GM23338 (cell line): ENCODE measurements around the gene TSC22D2. TPM values are rescaled to one million over a fixed set of nuclear protein-coding genes. Genes with fewer than 3 reads are reported as not detected.
A peak's percentile ranks its signal among the peaks of the same experiment; 100 is the strongest.

ENCODE experiments used
- ATAC-seq: fragments of 200-7000 bp; cut with Tn5 transposase; 3 replicates; pipeline ENCODE4 v1.9.1; 2020
- DNase-seq: peaks from one replicate; pipeline ENCODE4 v3.0.0-alpha.2; 2015; ENCODE audit warnings: low spot score
- H2AFZ ChIP-seq: fragments of 200-600 bp; sonication (generic); 2 replicates; pipeline ENCODE4 v1.8.0; 2016; ENCODE audit warnings: antibody characterized with exemption, mild to moderate bottlenecking, moderate library complexity
- H3F3A ChIP-seq: fragments of 200-600 bp; sonication (generic); replicated peaks from 2 replicates; pipeline ENCODE4 v1.8.0; 2017; ENCODE audit warnings: antibody characterized with exemption, mixed run types, low read depth
- H3K27ac ChIP-seq: fragments of 200-600 bp; sonication (generic); 2 replicates; pipeline ENCODE4 v1.6.1; 2016; ENCODE audit warnings: low read depth
- H3K27me3 ChIP-seq: fragments of 200-600 bp; sonication (generic); 2 replicates; pipeline ENCODE4 v1.8.0; 2016; ENCODE audit warnings: mild to moderate bottlenecking, mixed run types, moderate library complexity; ENCODE audit not compliant: insufficient read depth
- H3K36me3 ChIP-seq: fragments of 200-600 bp; sonication (generic); 2 replicates; pipeline ENCODE4 v1.8.0; 2016; ENCODE audit warnings: mild to moderate bottlenecking; ENCODE audit not compliant: insufficient read depth
- H3K4me1 ChIP-seq: fragments of 200-600 bp; sonication (generic); 2 replicates; pipeline ENCODE4 v1.8.0; 2016; ENCODE audit warnings: mild to moderate bottlenecking, moderate library complexity; ENCODE audit not compliant: insufficient read depth
- H3K4me2 ChIP-seq: fragments of 200-600 bp; sonication (generic); 2 replicates; pipeline ENCODE4 v1.7.1; 2017; ENCODE audit warnings: mixed run types
- H3K4me3 ChIP-seq: fragments of 200-600 bp; sonication (generic); 2 replicates; pipeline ENCODE4 v1.6.1; 2016; ENCODE audit warnings: mixed run types
- H3K79me2 ChIP-seq: fragments of 200-600 bp; sonication (generic); replicated peaks from 2 replicates; pipeline ENCODE4 v1.8.0; 2017; ENCODE audit warnings: mild to moderate bottlenecking; ENCODE audit not compliant: insufficient read depth
- H3K9me2 ChIP-seq: fragments of 200-600 bp; sonication (generic); 2 replicates; pipeline ENCODE4 v1.8.0; 2017; ENCODE audit not compliant: insufficient read depth
- H4K20me1 ChIP-seq: fragments of 200-600 bp; sonication (generic); replicated peaks from 2 replicates; pipeline ENCODE4 v1.8.0; 2017; ENCODE audit warnings: mild to moderate bottlenecking; ENCODE audit not compliant: insufficient read depth
- H3K27ac Mint-ChIP-seq: 2 replicates; pipeline ENCODE4 v1.8.0; 2020; ENCODE audit warnings: inconsistent platforms, mild to moderate bottlenecking, moderate library complexity, mixed read lengths
- H3K27me3 Mint-ChIP-seq: 3 replicates; pipeline ENCODE4 v1.8.0; 2022; ENCODE audit warnings: low read depth, mild to moderate bottlenecking, moderate library complexity, mixed read lengths, inconsistent platforms; ENCODE audit not compliant: insufficient read depth, poor library complexity
- H3K36me3 Mint-ChIP-seq: 3 replicates; pipeline ENCODE4 v1.8.0; 2021; ENCODE audit warnings: low read depth, mild to moderate bottlenecking, inconsistent platforms, moderate library complexity, mixed read lengths
- H3K4me1 Mint-ChIP-seq: 3 replicates; pipeline ENCODE4 v1.8.0; 2020; ENCODE audit warnings: mild to moderate bottlenecking, inconsistent platforms, mixed read lengths
- H3K4me3 Mint-ChIP-seq: 3 replicates; pipeline ENCODE4 v1.8.0; 2021; ENCODE audit warnings: moderate library complexity, mild to moderate bottlenecking, inconsistent platforms, mixed read lengths
- H3K9me3 Mint-ChIP-seq: 3 replicates; pipeline ENCODE4 v1.8.0; 2020; ENCODE audit warnings: moderate library complexity, mild to moderate bottlenecking, inconsistent platforms, mixed read lengths
- CREB1 ChIP-seq: fragments of 250-450 bp; sonication (Bioruptor Pico); IDR thresholded peaks from 2 replicates; pipeline ENCODE4 v1.5.0; 2020; ENCODE audit warnings: low read depth, mild to moderate bottlenecking, moderate library complexity
- CTCF ChIP-seq, 2 experiments: fragments of 200-600 bp in 1 of 2; sonication (generic) in 1 of 2; conservative IDR thresholded peaks; 2 replicates each; pipeline versions ENCODE4 v1.5.1 to v1.6.1; 2016 to 2017; ENCODE audit warnings: antibody characterized with exemption in 2 of 2, low read depth in 2 of 2, mild to moderate bottlenecking in 2 of 2, moderate library complexity in 1 of 2
- EZH2 ChIP-seq: fragments of 200-600 bp; sonication (generic); IDR thresholded peaks from one replicate; pipeline ENCODE4 v1.8.0; 2017; ENCODE audit warnings: antibody characterized with exemption, mild to moderate bottlenecking, low read depth; ENCODE audit not compliant: unreplicated experiment
- EZH2phosphoT487 ChIP-seq: fragments of 200-600 bp; sonication (generic); IDR thresholded peaks from one replicate; pipeline ENCODE4 v1.8.1; 2018; ENCODE audit warnings: antibody characterized with exemption; ENCODE audit not compliant: unreplicated experiment
- JUNB ChIP-seq: IDR thresholded peaks from one replicate; pipeline ENCODE4 v1.6.1; 2016; ENCODE audit warnings: antibody characterized with exemption; ENCODE audit not compliant: unreplicated experiment
- NANOG ChIP-seq: IDR thresholded peaks from 2 replicates; pipeline ENCODE4 v1.6.1; 2016; ENCODE audit warnings: antibody characterized with exemption, borderline replicate concordance
- POLR2AphosphoS5 ChIP-seq: IDR thresholded peaks from 2 replicates; pipeline ENCODE4 v1.6.1; 2016; ENCODE audit warnings: antibody characterized with exemption, low read depth
- REST ChIP-seq: IDR thresholded peaks from one replicate; pipeline ENCODE4 v1.6.1; 2018; ENCODE audit warnings: antibody characterized with exemption; ENCODE audit not compliant: unreplicated experiment
- STAT1 ChIP-seq: IDR thresholded peaks from one replicate; pipeline ENCODE4 v1.6.1; 2016; ENCODE audit warnings: antibody characterized with exemption; ENCODE audit not compliant: unreplicated experiment
- ZNF114 ChIP-seq: fragments of 250-450 bp; sonication (Bioruptor Pico); IDR thresholded peaks from 2 replicates; pipeline ENCODE4 v1.5.0; 2020; ENCODE audit warnings: mild to moderate bottlenecking, moderate library complexity
- ZNF331 ChIP-seq: fragments of 250-450 bp; sonication (Bioruptor Pico); IDR thresholded peaks from 2 replicates; pipeline ENCODE4 v1.5.0; 2020; ENCODE audit warnings: low read depth, mild to moderate bottlenecking, moderate library complexity
- ZNF462 ChIP-seq: fragments of 250-450 bp; sonication (Bioruptor Pico); IDR thresholded peaks from 2 replicates; pipeline ENCODE4 v1.5.0; 2020; ENCODE audit warnings: mild to moderate bottlenecking, moderate library complexity
- polyA plus RNA-seq: library from polyadenylated mRNA; unstranded; fragments of >200 nt; fragmentation: Nextera tagmentation; extraction: Ambion mirVana; gene quantifications from 2 replicates; pipeline ENCODE4 v1.2.1, GENCODE V29; 2016
- total RNA-seq: library from RNA; depleted of rRNA; stranded (reverse); fragments of >200 nt; shearing (Covaris generic); gene quantifications from 2 replicates; pipeline ENCODE4 v1.2.3, GENCODE V29; 2014
- TF ChIP-seq, protein P1 (sequence below): IDR thresholded peaks from 2 replicates; pipeline ENCODE4 v1.6.1; 2016; ENCODE audit warnings: antibody characterized with exemption

TSC22D2 gene
- total and polyA plus RNA-seq, 2 experiments from 2014 or later = 18.6 to 34.2 TPM

DNA sequence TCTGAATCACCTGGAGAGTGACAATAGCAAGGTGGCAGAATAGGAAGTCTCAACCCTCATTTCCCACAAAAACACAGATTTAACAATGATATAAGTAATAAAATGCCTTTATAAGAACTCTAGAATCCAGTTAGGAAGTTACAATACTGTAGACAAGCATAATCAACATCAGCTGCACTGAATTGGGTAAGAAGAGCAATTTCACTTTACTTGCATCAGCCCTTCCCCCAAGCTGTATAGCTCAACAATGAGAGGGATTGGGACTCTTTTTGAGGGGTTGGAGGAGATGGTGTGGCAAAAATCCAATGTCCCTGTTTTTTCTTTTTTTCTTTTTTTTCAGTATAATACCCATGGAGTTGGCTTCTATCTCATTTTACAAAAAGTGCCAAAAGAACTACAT lies 75.1 kb downstream of the TSC22D2 start:
- Histone ChIP-seq H3K79me2 (no peaks in the 10 kb centered on the region), H3K4me2 (no peak overlapping the region), H3K4me1 (no peaks in the 10 kb centered on the region), H2AFZ (peak overlapping the region; percentile 54; the same call in 1 of the 2 replicates), H3F3A (no peaks in the 10 kb centered on the region), H3K27me3 (no peaks in the 10 kb centered on the region), H3K9me2 (no peaks in the 10 kb centered on the region), H3K4me3 (no peak overlapping the region), H3K27ac (no peak overlapping the region; the same call in 1 of the 2 replicates), H3K36me3 (no peaks in the 10 kb centered on the region), H4K20me1 (no peaks in the 10 kb centered on the region)
- DNase-seq = no peak
- TF ChIP-seq POLR2AphosphoS5 (no peak), STAT1 (no peak), ZNF114 (CRISPR knock-in tag) (no peak), ZNF331 (CRISPR knock-in tag) (no peak), ZNF462 (CRISPR knock-in tag) (no peak), CREB1 (CRISPR knock-in tag) (no peak), NANOG (no peak), CTCF (conservative IDR thresholded peaks at IDR 0.05; ENCODE audit: low read depth in 2 of 2) (no peak), REST (no peak), EZH2 (no peak), JUNB (no peak), EZH2phosphoT487 (no peak)
- TF ChIP-seq, protein P1, sequence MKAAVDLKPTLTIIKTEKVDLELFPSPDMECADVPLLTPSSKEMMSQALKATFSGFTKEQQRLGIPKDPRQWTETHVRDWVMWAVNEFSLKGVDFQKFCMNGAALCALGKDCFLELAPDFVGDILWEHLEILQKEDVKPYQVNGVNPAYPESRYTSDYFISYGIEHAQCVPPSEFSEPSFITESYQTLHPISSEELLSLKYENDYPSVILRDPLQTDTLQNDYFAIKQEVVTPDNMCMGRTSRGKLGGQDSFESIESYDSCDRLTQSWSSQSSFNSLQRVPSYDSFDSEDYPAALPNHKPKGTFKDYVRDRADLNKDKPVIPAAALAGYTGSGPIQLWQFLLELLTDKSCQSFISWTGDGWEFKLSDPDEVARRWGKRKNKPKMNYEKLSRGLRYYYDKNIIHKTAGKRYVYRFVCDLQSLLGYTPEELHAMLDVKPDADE = no peak
- no peak overlapping the region for H3K27ac Mint-ChIP-seq
- peaks cover 4% of the 10 kb centered on the region; the same call in 2 of the 3 replicates for H3K36me3 Mint-ChIP-seq
- H3K9me3 Mint-ChIP-seq = peaks cover 11% of the 10 kb centered on the region; the same call in 2 of the 3 replicates
- no peak for ATAC-seq
- no peaks in the 10 kb centered on the region for H3K27me3 Mint-ChIP-seq
- peaks cover 8% of the 10 kb centered on the region; the same call in 2 of the 3 replicates for H3K4me1 Mint-ChIP-seq
- H3K4me3 Mint-ChIP-seq = no peak overlapping the region
